Testis (tissue), 3 donors: Measurements from ENCODE around the gene RABEPK. TPM values are rescaled to one million over a fixed set of nuclear protein-coding genes. Genes with fewer than 3 reads are reported as not detected.

Experiments used
- DNase-seq: peaks from one replicate; pipeline ENCODE4 v3.0.0-alpha.2; 2019
- H3K27ac ChIP-seq, 2 donors: fragments of 200-600 bp; sonication (generic); one replicate each; pipeline ENCODE4 v1.5.1; 2019
- H3K27me3 ChIP-seq: fragments of 200-600 bp; sonication (generic); one replicate; pipeline ENCODE4 v1.5.1; 2019
- H3K36me3 ChIP-seq: fragments of 200-600 bp; sonication (generic); one replicate; pipeline ENCODE4 v1.5.1; 2017; ENCODE audit warnings: low read depth; ENCODE audit errors: missing control alignments
- H3K4me1 ChIP-seq: fragments of 200-600 bp; sonication (generic); one replicate; pipeline ENCODE4 v1.5.1; 2019
- H3K4me3 ChIP-seq, 2 donors: fragments of 200-600 bp; sonication (generic); one replicate each; pipeline ENCODE4 v1.5.1; 2017 to 2019
- H3K9me3 ChIP-seq: fragments of 200-600 bp; sonication (generic); one replicate; pipeline ENCODE4 v1.5.1; 2017
- CTCF ChIP-seq, 3 experiments: fragments of 450-650 bp in 2 of 3; fragments of 200-600 bp in 1 of 3; sonication (generic) in 1 of 3; IDR thresholded peaks; one replicate each; pipeline ENCODE4 v1.5.1; 2016 to 2019; ENCODE audit warnings: antibody characterized with exemption in 3 of 3, mild to moderate bottlenecking in 2 of 3, moderate library complexity in 1 of 3
- POLR2A ChIP-seq: fragments of 450-650 bp; IDR thresholded peaks from one replicate; pipeline ENCODE4 v1.6.1; 2017; ENCODE audit warnings: antibody characterized with exemption, mild to moderate bottlenecking, moderate library complexity
- WGBS, 2 donors: methylation state at CpG; one replicate each; pipeline ENCODE4 v1.1.5; 2018; 5-methylcytosine and 5-hydroxymethylcytosine counted together
- intact Hi-C: fragments of 100-400 bp; cut with DNase I; formaldehyde crosslinking; loops from one replicate; pipeline ENCODE4 v1.15.1; 2023; ENCODE audit warnings: low total_unique reads
- polyA plus RNA-seq: library from polyadenylated mRNA; stranded (reverse); fragments of 350-450 nt; fragmentation: Illumina TruSeq; extraction: RNeasy Lipid Tissue Mini Kit (QIAGEN cat#74804); gene quantifications from one replicate; pipeline ENCODE4 v1.2.3, GENCODE V29; 2014; ENCODE audit warnings: low read depth, low replicate concordance; ENCODE audit not compliant: insufficient read depth
- total RNA-seq, 2 donors: library from RNA; depleted of rRNA; stranded (reverse); fragments of >200 nt; gene quantifications; one replicate each; pipeline ENCODE4 v1.2.3, GENCODE V29; 2016

The RABEPK gene
- total and polyA plus RNA-seq, 3 donors from 2014 or later, result 18.5 to 30.1 (median 20.2) TPM

DNA sequence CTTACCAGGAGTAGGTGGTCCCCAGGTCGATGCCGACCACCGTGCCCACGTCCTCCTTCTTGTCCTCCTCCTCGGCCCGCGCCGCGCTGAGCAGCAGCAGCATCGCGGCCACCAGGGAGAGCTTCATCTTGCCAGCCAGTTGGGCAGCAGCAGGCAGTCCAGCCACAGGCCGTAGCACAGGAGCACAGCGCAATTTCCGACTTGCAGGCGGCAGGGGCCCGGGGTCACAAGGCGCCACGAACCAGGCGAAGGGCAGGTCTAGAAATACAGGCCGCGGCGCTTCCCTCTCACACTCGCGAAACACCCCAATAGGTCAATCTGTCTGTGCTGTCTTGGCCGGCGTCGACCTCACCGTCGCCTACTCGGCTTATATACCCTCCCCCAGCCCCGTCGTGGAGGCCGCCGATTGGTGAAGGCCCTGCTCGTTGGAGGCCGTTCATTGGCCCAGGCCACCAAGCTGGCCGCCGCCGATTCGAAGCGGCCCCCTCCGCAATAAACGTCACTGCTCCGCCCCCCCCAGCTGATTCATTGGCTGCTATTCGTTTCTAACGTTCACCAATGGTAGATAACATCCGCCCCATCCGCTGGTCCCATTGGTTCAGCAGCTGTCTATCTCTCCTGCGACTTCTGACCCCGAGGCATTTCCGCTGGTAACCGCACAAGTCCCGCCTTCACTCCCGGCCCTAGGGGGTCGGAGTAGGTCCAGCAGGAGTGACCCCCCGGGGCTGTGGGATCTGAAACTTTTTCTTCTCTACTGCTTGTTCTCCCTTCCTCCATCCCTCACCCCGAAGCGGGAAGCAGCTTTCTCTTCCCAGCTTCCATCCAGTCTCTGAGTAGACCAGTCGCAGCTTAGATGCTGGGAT is 40.9 kb downstream of the RABEPK start, which contains the start of gene HSPA5:
TSS of gene HSPA5 (minus strand) at position 344 of the 863 bp plus-strand sequence. CDS start at position 127, 217 bp downstream.
- 0% methylated on average over 43 to 54 of the region's 59 CpGs for WGBS, 2 donors
- DNase-seq, result peak; percentile 100
- peak within 1 kb of the TSS; percentile 83 to 93 for H3K27ac ChIP-seq
- no peaks in the 10 kb centered on the region for H3K9me3 ChIP-seq
- intact Hi-C loops, result loop anchor here (10.0 kb wide), 1 partner anchor 376 kb away; the partner anchor contains the start of genes ARPC5L and RPL35
- peaks cover 34% of the 10 kb centered on the region for H3K4me1 ChIP-seq
- peak; percentile 97 for TF ChIP-seq POLR2A
- TF ChIP-seq CTCF (IDR thresholded peaks at IDR 0.05), result peak in 2 of 3 experiments; percentile 6 to 14
- no peaks in the 10 kb centered on the region for H3K27me3 ChIP-seq
- H3K36me3 ChIP-seq, result no peaks in the 10 kb centered on the region
- peak within 1 kb of the TSS; percentile 80 to 82 for H3K4me3 ChIP-seq

DNA sequence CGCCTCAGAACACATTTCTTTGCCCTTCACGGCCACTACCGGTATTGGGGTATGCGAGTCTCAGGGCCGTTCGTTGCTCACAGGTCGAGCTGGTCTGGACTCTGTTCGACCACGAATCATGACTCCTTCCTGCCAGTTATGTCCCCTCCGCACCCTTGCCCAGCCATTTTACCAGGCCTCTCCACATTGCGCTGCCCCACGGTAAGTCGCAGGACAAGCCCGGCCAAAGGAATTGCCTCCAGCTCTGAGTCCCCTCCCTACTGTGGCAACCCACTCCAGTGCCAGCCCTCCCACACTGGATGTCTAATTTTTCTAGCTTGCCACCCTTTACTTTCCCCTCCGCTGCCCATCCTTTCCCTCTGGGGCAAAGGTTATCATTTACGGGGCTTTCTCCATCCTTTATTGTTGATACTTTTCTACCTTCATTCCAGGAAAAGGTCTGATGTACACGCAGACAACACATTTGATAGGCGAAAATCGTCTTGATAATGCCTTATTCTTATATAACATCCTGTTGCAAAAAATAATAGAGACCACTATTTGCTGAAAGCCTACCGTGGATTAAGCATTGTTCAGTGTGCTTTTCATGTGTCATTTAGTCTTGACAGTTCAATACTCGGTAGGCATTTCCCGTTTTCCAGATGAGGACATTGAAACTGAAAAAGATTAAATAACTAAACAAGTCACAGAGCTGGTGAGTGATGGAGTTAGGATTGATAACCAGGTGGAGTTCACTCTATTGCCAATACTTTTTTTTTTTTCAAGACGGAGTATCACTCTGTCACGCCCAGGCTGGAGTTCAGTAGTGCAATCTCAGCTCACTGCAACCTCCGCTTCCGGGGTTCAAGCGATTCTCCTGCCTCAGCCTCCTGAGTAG is 41.8 kb downstream of the RABEPK start:
- peak overlapping the region; percentile 79 to 82 for H3K4me3 ChIP-seq
- 17 to 19% methylated on average over 27 of the region's 27 CpGs for WGBS, 2 donors
- no peaks in the 10 kb centered on the region for H3K27me3 ChIP-seq
- H3K4me1 ChIP-seq, result peaks cover 31% of the 10 kb centered on the region
- peak overlapping the region; percentile 83 to 93 for H3K27ac ChIP-seq
- intact Hi-C loops, result loop anchor here (10.0 kb wide), 1 partner anchor 377 kb away; the partner anchor contains the start of genes ARPC5L and RPL35
- peak; percentile 45 for DNase-seq
- H3K36me3 ChIP-seq, result no peaks in the 10 kb centered on the region
- no peak for TF ChIP-seq POLR2A
- no peak for TF ChIP-seq CTCF (IDR thresholded peaks at IDR 0.05)
- no peaks in the 10 kb centered on the region for H3K9me3 ChIP-seq

GRCh38 chr9:125243792-125244260 is 43.5 kb downstream of the RABEPK start:
- Histone ChIP-seq H3K27me3 (no peaks in the 10 kb centered on the region), H3K36me3 (no peaks in the 10 kb centered on the region), H3K9me3 (no peaks in the 10 kb centered on the region), H3K27ac (no peak overlapping the region), H3K4me3 (no peak overlapping the region), H3K4me1 (peaks cover 14% of the 10 kb centered on the region)
- 78 to 81% methylated on average over 15 of the region's 15 CpGs for WGBS, 2 donors
- no peak for TF ChIP-seq POLR2A
- no peak for TF ChIP-seq CTCF (IDR thresholded peaks at IDR 0.05)
- DNase-seq, result no peak
- intact Hi-C loops, result loop anchor here (10.0 kb wide), 1 partner anchor 379 kb away; the partner anchor contains the start of genes ARPC5L and RPL35

DNA sequence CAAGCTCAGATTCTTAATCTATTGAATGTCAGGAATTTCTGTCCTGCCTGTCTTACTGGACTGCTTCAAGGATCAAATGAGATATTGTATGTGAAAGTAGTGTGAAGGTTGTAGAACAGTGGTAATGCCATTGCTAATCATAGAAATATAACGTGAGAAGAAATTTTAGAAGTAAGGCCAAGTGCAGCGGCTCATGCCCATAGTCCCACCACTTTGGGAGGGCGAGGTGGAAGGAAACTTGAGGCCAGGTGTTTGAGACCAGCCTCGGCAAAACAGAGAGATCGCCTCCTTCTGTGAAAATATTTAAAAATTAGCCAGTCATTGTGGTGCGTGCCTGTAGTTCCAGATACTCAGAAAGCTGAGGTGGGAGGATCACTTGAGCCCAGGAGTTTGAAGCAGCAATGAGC is 45.9 kb downstream of the RABEPK start:
- 79 to 82% methylated on average over 6 of the region's 6 CpGs for WGBS, 2 donors
- TF ChIP-seq CTCF (IDR thresholded peaks at IDR 0.05) (no peak), POLR2A (no peak)
- H3K4me3 ChIP-seq, result no peak overlapping the region
- intact Hi-C loops, result loop anchor here (10.0 kb wide), 1 partner anchor 381 kb away; the partner anchor contains the start of genes ARPC5L and RPL35
- H3K36me3 ChIP-seq, result no peaks in the 10 kb centered on the region
- no peak for DNase-seq
- no peak overlapping the region for H3K27ac ChIP-seq
- no peaks in the 10 kb centered on the region for H3K4me1 ChIP-seq
- H3K27me3 ChIP-seq, result no peaks in the 10 kb centered on the region
- no peaks in the 10 kb centered on the region for H3K9me3 ChIP-seq
